Activated naive CD8-positive, alpha-beta T cell (primary cell): ENCODE results near the gene FOXC2.

Experiments used
- H3K27ac Mint-ChIP-seq: one replicate; pipeline ENCODE4 v1.8.0; 2021; ENCODE audit warnings: mixed read lengths
- H3K27me3 Mint-ChIP-seq: one replicate; pipeline ENCODE4 v1.8.0; 2021; ENCODE audit warnings: mixed read lengths
- H3K36me3 Mint-ChIP-seq: one replicate; pipeline ENCODE4 v1.8.0; 2021; ENCODE audit warnings: mixed read lengths
- H3K4me1 Mint-ChIP-seq: one replicate; pipeline ENCODE4 v1.8.0; 2021; ENCODE audit warnings: low read depth, mixed read lengths
- H3K4me3 Mint-ChIP-seq: one replicate; pipeline ENCODE4 v1.8.0; 2021; ENCODE audit warnings: mild to moderate bottlenecking, mixed read lengths
- H3K9me3 Mint-ChIP-seq: one replicate; pipeline ENCODE4 v1.8.0; 2021; ENCODE audit warnings: low read depth, mixed read lengths

Gene FOXC2

DNA sequence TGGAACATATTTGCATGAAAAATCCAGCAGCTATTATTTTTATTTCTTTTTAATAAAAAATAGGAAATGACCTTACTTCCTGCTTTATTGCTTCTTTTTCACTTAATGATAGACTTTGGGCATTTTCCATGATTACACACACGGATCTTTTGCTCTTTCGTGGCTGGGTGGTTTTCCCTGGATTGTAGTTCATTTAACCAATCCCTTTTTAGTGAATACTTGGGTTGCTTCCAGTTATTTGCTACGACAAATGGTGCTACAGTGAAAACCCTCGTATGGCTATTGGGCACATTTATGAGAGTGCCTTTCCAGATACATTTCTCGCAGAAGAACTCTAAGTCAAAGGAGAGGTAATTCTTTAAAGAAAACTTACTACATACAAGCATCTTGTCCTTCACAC lies 50.3 kb downstream of the FOXC2 start:
- Mint-ChIP-seq H3K9me3 (no peaks in the 10 kb centered on the region), H3K4me3 (no peak overlapping the region), H3K4me1 (no peaks in the 10 kb centered on the region), H3K27me3 (peaks cover 4% of the 10 kb centered on the region), H3K36me3 (no peaks in the 10 kb centered on the region), H3K27ac (no peak overlapping the region)

DNA sequence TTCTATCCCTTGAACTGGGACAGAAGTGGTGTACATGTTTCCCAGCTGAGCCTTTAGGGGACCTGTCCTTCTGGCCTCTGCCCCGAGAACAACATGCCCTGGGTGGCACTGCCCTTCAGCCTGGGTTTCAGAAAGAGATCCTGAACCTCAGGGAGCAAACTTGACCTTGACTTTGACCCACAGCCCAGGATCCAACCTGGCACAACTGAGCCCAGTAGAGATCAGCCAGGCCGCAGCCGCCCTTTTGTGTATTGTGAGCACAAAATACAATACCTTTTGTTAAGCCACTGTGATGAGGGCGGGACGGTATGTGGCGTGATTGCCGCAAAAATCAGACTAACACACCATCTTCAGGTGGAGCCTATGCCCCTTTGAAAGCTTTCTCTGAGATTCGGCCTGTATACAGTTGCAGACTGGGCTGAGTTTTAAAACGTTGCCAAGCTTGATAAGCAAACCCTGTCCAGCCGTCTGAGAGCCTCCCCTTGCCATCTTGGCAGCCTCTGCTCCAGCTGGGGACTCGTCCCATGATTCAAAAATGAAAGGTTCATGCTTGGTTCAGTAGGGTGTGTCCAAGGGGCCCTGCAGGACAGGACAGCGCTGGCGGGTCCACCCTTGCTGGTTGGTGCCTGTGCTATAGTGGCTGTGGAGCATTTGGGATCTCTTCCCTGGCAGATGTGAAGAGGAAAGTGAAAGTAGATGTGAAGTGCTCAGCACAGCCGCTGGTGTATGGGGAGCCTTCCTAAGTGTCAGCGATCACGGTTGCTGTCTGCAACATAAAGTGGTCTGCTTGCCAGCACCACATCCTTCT lies 52.0 kb downstream of the FOXC2 start:
- H3K4me3 Mint-ChIP-seq = no peak overlapping the region
- H3K27ac Mint-ChIP-seq = no peak overlapping the region
- H3K4me1 Mint-ChIP-seq = no peaks in the 10 kb centered on the region
- H3K27me3 Mint-ChIP-seq = peaks cover 4% of the 10 kb centered on the region
- no peaks in the 10 kb centered on the region for H3K9me3 Mint-ChIP-seq
- H3K36me3 Mint-ChIP-seq = no peaks in the 10 kb centered on the region
